Measurements from ENCODE around the gene CSNK2B. TPM values are rescaled to one million over a fixed set of nuclear protein-coding genes. Genes with fewer than 3 reads are reported as not detected.
A peak's percentile ranks its signal among the peaks of the same experiment; 100 is the strongest.

The CSNK2B gene
- total and polyA plus RNA-seq, 7 donors: 188 to 232 (median 206) TPM

- peak; percentile 71 to 75 for TF ChIP-seq POLR2A (IDR thresholded peaks at IDR 0.05)
- TF ChIP-seq CTCF (IDR thresholded peaks at IDR 0.05): no peak
- TF ChIP-seq EP300 (IDR thresholded peaks at IDR 0.05): no peak
- TF ChIP-seq POLR2AphosphoS5 (IDR thresholded peaks at IDR 0.05): peak; percentile 74 to 92 (median 82)
- Histone ChIP-seq H3K27me3 (no peaks in the 10 kb centered on the region), H3K4me1 (peaks cover 0 to 34% (median 26%) of the 10 kb centered on the region in 4 donors), H3K9me3 (no peaks in the 10 kb centered on the region), H3K27ac (peak overlapping the region; percentile 96 to 99 (median 98)), H3K36me3 (peaks cover 14 to 38% (median 15%) of the 10 kb centered on the region in 4 donors), H3K4me3 (peak overlapping the region; percentile 67 to 83 (median 78))
- 6 to 8% methylated on average over 37 of the region's 37 CpGs for WGBS, 2 donors
- DNase-seq: peak; percentile 95
- intact Hi-C loops (cut with DNase I): loop anchor here (2.0 to 5.0 kb wide), 3 partner anchors 32 to 544 kb away; partner anchors contain the start of genes ATP6V1G2, NFKBIL1 and PRRC2A
These were observed 12.8 kb upstream of the CSNK2B start for GRCh38 chr6:31652925-31653724.

- intact Hi-C loops (cut with DNase I): loop anchor here (5.0 kb wide), 1 partner anchor 543 kb away; no protein-coding TSS in a partner anchor
- no peaks in the 10 kb centered on the region for H3K9me3 ChIP-seq
- H3K4me1 ChIP-seq: peaks cover 0 to 47% (median 42%) of the 10 kb centered on the region in 4 donors
- WGBS, 2 donors: 92 to 93% methylated on average over 8 of the region's 8 CpGs
- peaks cover 0 to 25% (median 0%) of the 10 kb centered on the region in 4 donors for H3K36me3 ChIP-seq
- no peak overlapping the region for H3K4me3 ChIP-seq
- no peak for TF ChIP-seq POLR2A (IDR thresholded peaks at IDR 0.05)
- TF ChIP-seq POLR2AphosphoS5 (IDR thresholded peaks at IDR 0.05): no peak
- TF ChIP-seq EP300 (IDR thresholded peaks at IDR 0.05): no peak
- TF ChIP-seq CTCF (IDR thresholded peaks at IDR 0.05): no peak
- H3K27me3 ChIP-seq: no peaks in the 10 kb centered on the region
- DNase-seq: no peak
- no peak overlapping the region for H3K27ac ChIP-seq
These were observed 11.1 kb upstream of the CSNK2B start for GRCh38 chr6:31654574-31655348.

- H3K27me3 ChIP-seq: no peaks in the 10 kb centered on the region
- no peak for DNase-seq
- no peak within 1 kb of the TSS for H3K27ac ChIP-seq
- peaks cover 0 to 51% (median 43%) of the 10 kb centered on the region in 4 donors for H3K4me1 ChIP-seq
- peaks cover 0 to 23% (median 0%) of the 10 kb centered on the region in 4 donors for H3K36me3 ChIP-seq
- no peaks in the 10 kb centered on the region for H3K9me3 ChIP-seq
- intact Hi-C loops (cut with DNase I): no loop called here
- no peak within 1 kb of the TSS for H3K4me3 ChIP-seq
- 39 to 75% methylated on average over 8 of the region's 8 CpGs for WGBS, 2 donors
- TF ChIP-seq EP300 (IDR thresholded peaks at IDR 0.05): no peak
- no peak for TF ChIP-seq POLR2A (IDR thresholded peaks at IDR 0.05)
- no peak for TF ChIP-seq CTCF (IDR thresholded peaks at IDR 0.05)
- TF ChIP-seq POLR2AphosphoS5 (IDR thresholded peaks at IDR 0.05): no peak
These were observed 10.3 kb upstream of the CSNK2B start, which contains the start of gene APOM for GRCh38 chr6:31655349-31656237. Gene APOM, plus strand, starts transcription at chr6:31655894. Its CDS starts 73 bp downstream, at chr6:31655967.
